SU-DHL-6 (cell line): Measurements from ENCODE around the gene DLG2.
"Not testable (repeated sequence)": the region's sequence is repeated elsewhere in the genome, so short reads cannot be mapped to it uniquely, and the experiment has no call there.

Source experiments
- H2AFZ ChIP-seq: fragments of 200-600 bp; sonication (generic); 2 replicates; pipeline ENCODE4 v1.6.1; 2014; ENCODE audit warnings: low read depth, mild to moderate bottlenecking, moderate library complexity, mixed read lengths, antibody characterized with exemption, low read length; ENCODE audit not compliant: severe bottlenecking
- H3F3A ChIP-seq: fragments of 200-600 bp; shearing (Covaris generic); 2 replicates; pipeline ENCODE4 v1.6.0; 2016; ENCODE audit warnings: antibody characterized with exemption, mild to moderate bottlenecking; ENCODE audit not compliant: insufficient read depth
- H3K27ac ChIP-seq: fragments of 200-600 bp; sonication (generic); 2 replicates; pipeline ENCODE4 v1.5.1; 2016; ENCODE audit warnings: low read depth, mild to moderate bottlenecking, low read length, moderate library complexity, mixed read lengths
- H3K27me3 ChIP-seq: fragments of 200-600 bp; sonication (generic), shearing (Covaris generic); 2 replicates; pipeline ENCODE4 v1.6.0; 2014; ENCODE audit warnings: mild to moderate bottlenecking, low read length
- H3K36me3 ChIP-seq: fragments of 200-600 bp; sonication (generic); 2 replicates; pipeline ENCODE4 v1.6.1; 2014; ENCODE audit warnings: mild to moderate bottlenecking, low read length, mixed read lengths
- H3K4me2 ChIP-seq: fragments of 300-600, 200-600 bp; shearing (Covaris generic), sonication (generic); 2 replicates; pipeline ENCODE4 v1.6.0; 2014; ENCODE audit warnings: low read length, low read depth, mild to moderate bottlenecking; ENCODE audit not compliant: poor library complexity, severe bottlenecking
- H3K4me3 ChIP-seq: fragments of 200-600 bp; sonication (generic); 2 replicates; pipeline ENCODE4 v1.5.1; 2014; ENCODE audit warnings: antibody characterized with exemption, low read length, mild to moderate bottlenecking, mixed read lengths; ENCODE audit not compliant: insufficient read depth, poor library complexity, severe bottlenecking
- H3K79me2 ChIP-seq: fragments of 200-600 bp; sonication (generic); 2 replicates; pipeline ENCODE4 v1.6.1; 2014; ENCODE audit warnings: mild to moderate bottlenecking, low read length, moderate library complexity; ENCODE audit not compliant: insufficient read depth
- H3K9ac ChIP-seq: fragments of 200-600 bp; sonication (generic); 2 replicates; pipeline ENCODE4 v1.7.0; 2014; ENCODE audit warnings: mild to moderate bottlenecking, low read length
- H3K9me2 ChIP-seq: fragments of 200-600 bp; sonication (generic); replicated peaks from 2 replicates; pipeline ENCODE4 v1.6.1; 2014; ENCODE audit warnings: low read length; ENCODE audit not compliant: insufficient read depth
- H3K9me3 ChIP-seq: fragments of 200-600 bp; sonication (generic); 2 replicates; pipeline ENCODE4 v1.6.1; 2014; ENCODE audit warnings: low read length, mixed read lengths; ENCODE audit not compliant: insufficient read depth
- H4K20me1 ChIP-seq: fragments of 200-600 bp; sonication (generic); 2 replicates; pipeline ENCODE4 v1.6.1; 2014; ENCODE audit warnings: low read depth, mild to moderate bottlenecking, antibody characterized with exemption, low read length, moderate library complexity, mixed read lengths
- CTCF ChIP-seq: fragments of 200-600 bp; sonication (generic); IDR thresholded peaks from one replicate; pipeline ENCODE4 v1.5.1; 2017; ENCODE audit warnings: antibody characterized with exemption, mild to moderate bottlenecking, low read length, moderate library complexity; ENCODE audit not compliant: insufficient read depth, poor library complexity, severe bottlenecking
- EZH2phosphoT487 ChIP-seq: fragments of 200-600 bp; sonication (generic), shearing (Covaris generic); conservative IDR thresholded peaks from 2 replicates; pipeline ENCODE4 v1.6.1; 2018; ENCODE audit warnings: mild to moderate bottlenecking, antibody characterized with exemption, low read length, moderate library complexity, mixed read lengths

DLG2 gene

GRCh38 chr11:85348945-85349344 lies 278.2 kb downstream of the DLG2 start:
- H3K27ac ChIP-seq = no peak overlapping the region
- H3K36me3 ChIP-seq = no peaks in the 10 kb centered on the region
- no peaks in the 10 kb centered on the region for H3F3A ChIP-seq
- H3K9ac ChIP-seq = no peak overlapping the region
- no peak for TF ChIP-seq EZH2phosphoT487
- no peaks in the 10 kb centered on the region for H3K9me3 ChIP-seq
- H3K79me2 ChIP-seq = no peaks in the 10 kb centered on the region
- no peak overlapping the region for H3K4me3 ChIP-seq
- H3K4me2 ChIP-seq = no peak overlapping the region
- H3K27me3 ChIP-seq = no peaks in the 10 kb centered on the region
- no peaks in the 10 kb centered on the region for H3K9me2 ChIP-seq
- no peak overlapping the region for H2AFZ ChIP-seq
- H4K20me1 ChIP-seq = no peaks in the 10 kb centered on the region

GRCh38 chr11:85347291-85347690 lies 279.9 kb downstream of the DLG2 start:
- no peak overlapping the region for H3K27ac ChIP-seq
- TF ChIP-seq CTCF = no peak
- no peak for TF ChIP-seq EZH2phosphoT487
- H3K9ac ChIP-seq = no peak overlapping the region
- H2AFZ ChIP-seq = no peak overlapping the region
- H3K9me3 ChIP-seq = no peaks in the 10 kb centered on the region
- H3K27me3 ChIP-seq = no peaks in the 10 kb centered on the region
- no peaks in the 10 kb centered on the region for H3K36me3 ChIP-seq
- no peak overlapping the region for H3K4me2 ChIP-seq
- H3F3A ChIP-seq = no peaks in the 10 kb centered on the region
- no peaks in the 10 kb centered on the region for H3K79me2 ChIP-seq
- no peaks in the 10 kb centered on the region for H3K9me2 ChIP-seq
- H3K4me3 ChIP-seq = no peak overlapping the region
- H4K20me1 ChIP-seq = no peaks in the 10 kb centered on the region

GRCh38 chr11:85346484-85346883 lies 280.7 kb downstream of the DLG2 start:
- H3K27me3 ChIP-seq = no peaks in the 10 kb centered on the region
- H4K20me1 ChIP-seq = no peaks in the 10 kb centered on the region
- TF ChIP-seq EZH2phosphoT487 (no peak), CTCF (no peak)
- no peaks in the 10 kb centered on the region for H3K79me2 ChIP-seq
- no peaks in the 10 kb centered on the region for H3F3A ChIP-seq
- no peak overlapping the region for H3K27ac ChIP-seq
- no peaks in the 10 kb centered on the region for H3K9me3 ChIP-seq
- H3K4me3 ChIP-seq = no peak overlapping the region
- H2AFZ ChIP-seq = no peak overlapping the region
- H3K9me2 ChIP-seq = no peaks in the 10 kb centered on the region
- no peak overlapping the region for H3K9ac ChIP-seq
- no peak overlapping the region for H3K4me2 ChIP-seq
- no peaks in the 10 kb centered on the region for H3K36me3 ChIP-seq

GRCh38 chr11:85340846-85341245 lies 286.3 kb downstream of the DLG2 start:
- not testable (repeated sequence) for H3K9me2 ChIP-seq, H3K4me3 ChIP-seq, H3K36me3 ChIP-seq, H4K20me1 ChIP-seq, H3F3A ChIP-seq, H3K27ac ChIP-seq, H3K9ac ChIP-seq, H3K4me2 ChIP-seq, H2AFZ ChIP-seq, H3K9me3 ChIP-seq, H3K79me2 ChIP-seq, H3K27me3 ChIP-seq
